Activated CD8-positive, alpha-beta memory T cell treated with anti-CD3 and anti-CD28 coated beads, Interleukin-2, amount 10 ng/mL, durations not matched to agents 7 days and 5 days (primary cell): ENCODE data around the gene DCHS2. TPM values are rescaled to one million over a fixed set of nuclear protein-coding genes. Genes with fewer than 3 reads are reported as not detected.

Experiments
- ATAC-seq: fragments of 150-1000 bp; cut with Tn5 transposase; one replicate; pipeline ENCODE4 v1.10.0; 2021; ENCODE audit warnings: moderate library complexity
- CTCF ChIA-PET: fragments of 350-600 bp; sonication (Branson Sonifier 250); formaldehyde crosslinking; loops from one replicate; lab custom pipeline; 2021; ENCODE audit warnings: antibody characterized with exemption; lab: Charles Lee
- DNase-seq: peaks from one replicate; pipeline ENCODE4 v3.0.0-alpha.2; 2020
- H3K27ac Mint-ChIP-seq: one replicate; pipeline ENCODE4 v1.8.0; 2021; ENCODE audit warnings: mild to moderate bottlenecking, mixed read lengths
- H3K27me3 Mint-ChIP-seq: one replicate; pipeline ENCODE4 v1.8.0; 2021; ENCODE audit warnings: mixed read lengths
- H3K36me3 Mint-ChIP-seq: one replicate; pipeline ENCODE4 v1.8.0; 2021; ENCODE audit warnings: mild to moderate bottlenecking, mixed read lengths
- H3K4me1 Mint-ChIP-seq: one replicate; pipeline ENCODE4 v1.8.0; 2021; ENCODE audit warnings: mixed read lengths
- H3K4me3 Mint-ChIP-seq: one replicate; pipeline ENCODE4 v1.8.0; 2021; ENCODE audit warnings: mild to moderate bottlenecking, moderate library complexity, mixed read lengths
- H3K9me3 Mint-ChIP-seq: one replicate; pipeline ENCODE4 v1.8.0; 2022; ENCODE audit warnings: low read depth, mixed read lengths
- total RNA-seq, 2 experiments: library from RNA; stranded (reverse); gene quantifications; one replicate each; pipeline ENCODE4 v1.2.3, GENCODE V29; 2021

DCHS2 gene
- total RNA-seq, 2 experiments from 2014 or later: not detected

DNA sequence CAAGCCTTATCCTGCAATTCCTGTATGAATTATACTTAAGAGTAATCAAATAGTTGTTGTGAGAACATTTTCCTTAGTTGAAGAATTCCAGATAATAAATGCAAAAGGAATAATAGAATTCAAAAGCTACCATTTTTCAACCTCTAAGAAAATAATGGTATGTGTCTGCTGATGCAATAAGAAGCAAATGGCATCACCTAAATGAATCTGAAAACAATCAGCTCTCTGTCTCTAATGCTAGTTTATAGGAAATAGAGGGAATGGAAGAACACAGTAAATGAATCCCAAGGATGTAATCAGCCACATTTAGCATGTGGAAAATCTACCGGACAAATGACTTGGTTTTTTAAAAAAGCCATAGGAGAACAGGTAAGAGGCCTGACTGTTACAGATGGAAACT, 115.1 kb downstream of the DCHS2 start:
- H3K4me1 Mint-ChIP-seq: no peaks in the 10 kb centered on the region
- H3K9me3 Mint-ChIP-seq: no peaks in the 10 kb centered on the region
- H3K4me3 Mint-ChIP-seq: no peak overlapping the region
- no peaks in the 10 kb centered on the region for H3K36me3 Mint-ChIP-seq
- peaks cover 3% of the 10 kb centered on the region for H3K27me3 Mint-ChIP-seq
- no peak for ATAC-seq
- H3K27ac Mint-ChIP-seq: no peak overlapping the region
- no peak for DNase-seq
- CTCF ChIA-PET: no interaction called here

DNA sequence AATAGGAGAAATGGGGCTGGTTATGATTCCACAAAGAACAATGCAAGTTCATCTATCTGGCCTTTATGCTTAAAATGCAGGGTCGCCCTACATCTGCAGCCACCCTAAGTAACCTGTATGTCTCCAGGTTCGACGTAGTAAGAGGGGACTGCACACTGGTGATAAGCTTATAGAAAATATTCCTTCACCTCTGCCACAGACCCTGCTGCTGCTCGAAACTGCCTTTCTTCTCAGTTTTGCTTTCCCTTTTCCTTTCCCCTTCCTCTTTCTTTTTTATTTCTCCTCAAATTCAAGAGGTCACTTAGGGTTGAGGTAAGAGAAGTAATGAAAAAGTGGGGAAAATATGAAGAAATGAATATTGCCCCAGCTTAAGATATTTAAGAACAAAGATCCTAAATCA, 123.5 kb downstream of the DCHS2 start:
- peaks cover 3% of the 10 kb centered on the region for H3K4me1 Mint-ChIP-seq
- no peaks in the 10 kb centered on the region for H3K9me3 Mint-ChIP-seq
- no peak overlapping the region for H3K4me3 Mint-ChIP-seq
- CTCF ChIA-PET: no interaction called here
- DNase-seq: no peak
- H3K36me3 Mint-ChIP-seq: no peaks in the 10 kb centered on the region
- H3K27me3 Mint-ChIP-seq: peaks cover 3% of the 10 kb centered on the region
- peak; percentile 27 for ATAC-seq
- H3K27ac Mint-ChIP-seq: no peak overlapping the region

DNA sequence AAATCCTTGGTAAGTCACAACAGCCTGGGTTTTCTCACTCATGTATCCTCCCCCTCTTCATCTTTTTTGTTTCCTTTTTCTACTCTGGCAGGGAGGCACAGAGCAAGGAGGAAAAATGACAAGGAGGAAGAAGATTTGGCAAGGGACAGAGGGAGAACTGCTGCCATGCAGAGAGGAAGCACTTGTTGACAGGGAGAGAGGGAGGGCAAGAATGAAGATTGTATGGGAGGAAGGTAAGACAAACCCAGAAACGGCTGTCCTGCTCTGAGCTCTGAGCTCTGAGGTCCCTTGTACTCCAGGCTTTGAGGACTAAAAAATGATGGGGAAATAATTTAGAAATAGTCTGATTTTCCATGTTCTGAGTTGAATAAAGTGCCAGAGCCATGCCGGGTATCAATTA, 123.9 kb downstream of the DCHS2 start:
- H3K4me1 Mint-ChIP-seq: peaks cover 3% of the 10 kb centered on the region
- DNase-seq (no peak), ATAC-seq (no peak)
- CTCF ChIA-PET: no interaction called here
- H3K36me3 Mint-ChIP-seq: no peaks in the 10 kb centered on the region
- H3K9me3 Mint-ChIP-seq: no peaks in the 10 kb centered on the region
- H3K4me3 Mint-ChIP-seq: peak overlapping the region; percentile 24
- no peak overlapping the region for H3K27ac Mint-ChIP-seq
- peaks cover 3% of the 10 kb centered on the region for H3K27me3 Mint-ChIP-seq

DNA sequence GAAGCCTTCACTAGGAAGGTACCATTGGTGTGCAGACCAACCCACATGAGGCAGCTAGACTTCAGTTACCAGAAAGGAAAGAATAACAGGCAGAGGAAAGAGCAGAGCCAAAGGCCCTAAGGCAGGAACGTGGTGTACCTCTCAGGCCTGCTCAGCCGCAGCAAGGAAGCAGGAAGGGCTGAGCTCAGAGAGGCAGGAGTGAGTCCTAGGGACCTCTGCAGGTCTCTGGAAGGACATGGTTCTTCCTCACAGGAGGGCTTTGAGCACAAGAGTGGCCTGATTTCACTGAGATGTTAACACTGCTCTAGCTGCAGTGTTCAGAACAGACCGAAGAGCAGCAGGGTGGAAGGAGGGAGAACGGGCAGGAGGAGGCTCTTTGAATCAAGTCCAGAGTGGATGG, 124.6 kb downstream of the DCHS2 start:
- ATAC-seq (no peak), DNase-seq (no peak)
- Mint-ChIP-seq H3K27ac (no peak overlapping the region), H3K9me3 (no peaks in the 10 kb centered on the region), H3K36me3 (no peaks in the 10 kb centered on the region), H3K4me3 (no peak overlapping the region), H3K27me3 (peaks cover 1% of the 10 kb centered on the region), H3K4me1 (peaks cover 3% of the 10 kb centered on the region)
- CTCF ChIA-PET: no interaction called here

DNA sequence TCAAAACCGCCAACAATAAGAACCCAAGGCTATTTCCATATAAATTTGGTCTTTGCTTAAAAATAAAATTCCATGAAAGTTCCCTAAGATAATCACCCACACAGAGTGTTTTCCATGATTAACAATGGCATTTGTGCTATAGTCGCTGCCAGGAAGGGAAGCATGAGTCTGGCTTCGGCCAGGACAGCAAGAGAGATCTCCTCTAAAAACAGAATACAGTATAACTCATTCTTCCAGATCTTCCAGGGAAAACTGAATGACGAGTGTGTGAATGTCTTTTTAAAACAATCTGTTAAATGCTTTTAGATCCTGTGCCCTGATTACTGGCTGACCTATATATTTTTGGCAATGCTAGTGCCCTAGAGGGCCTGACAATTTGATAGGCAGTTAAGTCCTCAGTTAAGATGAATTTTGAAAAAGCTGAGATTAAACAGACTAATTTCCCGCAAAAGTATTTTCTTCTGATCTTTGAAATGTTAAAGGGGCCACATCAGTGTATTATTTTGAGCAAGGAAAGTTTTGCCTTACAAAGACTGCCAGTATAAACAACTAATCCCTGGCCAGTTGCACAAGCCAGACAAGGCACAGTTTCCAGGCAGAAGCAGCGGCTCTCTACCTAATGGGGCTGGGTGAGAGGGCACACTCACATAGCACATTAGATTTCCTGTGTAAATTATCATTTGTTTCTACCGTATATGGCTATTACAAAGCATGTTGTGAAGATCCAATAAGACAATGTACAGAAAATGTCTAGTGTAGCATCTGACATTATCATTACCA, 127.3 kb downstream of the DCHS2 start:
- peaks cover 10% of the 10 kb centered on the region for H3K27me3 Mint-ChIP-seq
- ATAC-seq (no peak), DNase-seq (no peak)
- H3K36me3 Mint-ChIP-seq: no peaks in the 10 kb centered on the region
- CTCF ChIA-PET: no interaction called here
- no peak overlapping the region for H3K4me3 Mint-ChIP-seq
- H3K9me3 Mint-ChIP-seq: no peaks in the 10 kb centered on the region
- peaks cover 11% of the 10 kb centered on the region for H3K4me1 Mint-ChIP-seq
- no peak overlapping the region for H3K27ac Mint-ChIP-seq

DNA sequence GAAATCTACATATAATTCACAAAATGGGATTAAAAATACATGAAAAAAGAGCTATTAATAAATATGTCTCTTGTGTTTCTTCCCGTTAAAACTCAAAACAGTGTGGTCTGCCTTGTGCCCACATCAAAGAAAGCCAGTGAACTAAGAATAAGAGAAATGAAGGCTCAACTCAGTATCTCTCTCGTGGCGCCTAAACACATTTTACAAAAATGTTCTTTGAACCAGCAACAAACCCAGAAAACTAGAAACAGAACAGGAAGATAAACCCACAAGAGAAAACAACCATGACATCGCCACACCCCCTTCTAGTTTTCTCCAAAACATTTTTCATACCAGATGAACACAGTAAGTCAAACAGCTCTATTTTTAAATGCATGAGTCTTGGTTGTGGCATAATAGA, 130.1 kb downstream of the DCHS2 start:
- Mint-ChIP-seq H3K4me3 (no peak overlapping the region), H3K4me1 (peaks cover 8% of the 10 kb centered on the region), H3K27me3 (peaks cover 15% of the 10 kb centered on the region), H3K27ac (no peak overlapping the region), H3K36me3 (no peaks in the 10 kb centered on the region), H3K9me3 (no peaks in the 10 kb centered on the region)
- CTCF ChIA-PET: no interaction called here
- ATAC-seq: no peak
- no peak for DNase-seq

DNA sequence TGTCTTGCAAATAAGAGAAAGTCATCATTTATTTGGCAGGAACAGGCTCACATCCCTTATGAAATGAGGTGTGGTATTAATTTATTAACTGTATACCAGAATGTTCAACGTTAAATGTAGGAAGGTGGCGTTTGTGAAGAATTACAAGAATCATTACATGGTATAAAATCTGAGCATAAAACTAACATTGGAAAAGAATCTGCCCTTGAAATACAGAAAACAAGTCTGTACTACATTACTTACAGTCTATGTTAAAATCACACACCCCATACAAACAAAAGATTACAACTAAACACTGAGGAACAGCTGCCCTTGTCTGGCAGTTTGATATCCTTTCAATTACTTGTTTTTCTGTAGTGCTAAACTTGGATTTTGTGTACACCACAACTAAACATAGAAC, 131.1 kb downstream of the DCHS2 start:
- Mint-ChIP-seq H3K36me3 (no peaks in the 10 kb centered on the region), H3K27me3 (peaks cover 15% of the 10 kb centered on the region), H3K9me3 (no peaks in the 10 kb centered on the region), H3K4me1 (peaks cover 8% of the 10 kb centered on the region), H3K4me3 (no peak overlapping the region), H3K27ac (no peak overlapping the region)
- ATAC-seq (no peak), DNase-seq (no peak)
- CTCF ChIA-PET: no interaction called here

DNA sequence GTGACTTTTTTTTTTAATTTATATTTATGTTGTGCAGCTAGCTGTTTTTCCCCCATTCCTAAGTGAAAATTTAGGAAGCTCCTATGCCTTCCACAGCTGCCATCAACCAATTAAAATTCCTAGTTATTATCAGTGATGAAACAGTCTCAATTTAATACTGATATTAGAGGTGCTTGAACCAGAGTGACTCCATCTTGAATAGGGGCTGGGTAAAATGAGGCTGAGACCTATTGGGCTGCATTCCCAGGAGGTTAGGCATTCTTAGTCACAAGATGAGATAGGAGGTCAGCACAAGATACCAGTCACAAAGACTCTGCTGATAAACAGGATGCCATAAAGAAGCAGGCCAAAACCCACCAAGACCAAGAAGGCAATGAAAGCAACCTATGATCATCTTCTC, 136.7 kb downstream of the DCHS2 start:
- Mint-ChIP-seq H3K4me3 (no peak overlapping the region), H3K36me3 (no peaks in the 10 kb centered on the region), H3K27ac (no peak overlapping the region), H3K9me3 (no peaks in the 10 kb centered on the region), H3K4me1 (no peaks in the 10 kb centered on the region), H3K27me3 (peaks cover 4% of the 10 kb centered on the region)
- CTCF ChIA-PET: no interaction called here
- no peak for DNase-seq
- ATAC-seq: no peak

DNA sequence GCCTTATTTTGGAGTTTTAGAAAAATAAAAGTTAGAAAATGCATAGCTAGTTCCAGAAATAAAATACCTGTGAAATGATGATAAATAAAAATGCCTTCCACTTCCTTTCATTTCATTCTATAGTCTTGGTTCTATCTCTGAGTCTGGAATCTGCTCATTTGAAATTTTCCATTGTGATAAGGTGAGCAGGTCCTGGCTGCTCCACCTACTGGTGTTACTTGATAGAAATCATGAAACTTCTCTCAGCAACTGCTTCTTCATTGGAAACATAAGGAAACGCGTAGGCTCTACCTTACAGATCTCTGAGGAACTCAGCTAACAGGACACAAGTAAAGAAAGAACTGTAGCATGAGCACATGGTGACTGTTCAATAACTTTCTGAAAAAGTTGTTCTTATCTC, 141.8 kb downstream of the DCHS2 start:
- peaks cover 2% of the 10 kb centered on the region for H3K27me3 Mint-ChIP-seq
- H3K9me3 Mint-ChIP-seq: no peaks in the 10 kb centered on the region
- H3K4me1 Mint-ChIP-seq: no peaks in the 10 kb centered on the region
- no peaks in the 10 kb centered on the region for H3K36me3 Mint-ChIP-seq
- DNase-seq (no peak), ATAC-seq (no peak)
- CTCF ChIA-PET: no interaction called here
- no peak overlapping the region for H3K4me3 Mint-ChIP-seq
- no peak overlapping the region for H3K27ac Mint-ChIP-seq

DNA sequence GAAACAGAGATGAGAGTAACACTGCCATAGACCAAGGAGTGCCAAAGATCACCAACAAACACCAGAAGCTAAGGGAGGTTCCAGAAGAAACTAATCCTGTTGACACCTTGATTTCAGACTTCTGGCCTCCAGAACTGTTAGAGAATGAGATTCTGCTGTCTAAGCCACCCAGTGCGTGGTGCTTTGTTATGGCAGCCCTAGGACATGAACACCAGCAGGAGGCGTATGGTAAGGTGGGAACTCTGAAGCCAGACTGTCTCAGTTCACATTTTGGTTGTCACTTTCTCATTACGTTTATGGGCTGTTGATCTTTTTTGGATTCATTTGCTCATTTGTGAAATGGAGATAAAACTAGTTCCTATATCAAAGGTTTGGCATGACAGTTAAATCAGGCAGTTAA, 142.9 kb downstream of the DCHS2 start:
- H3K4me3 Mint-ChIP-seq: no peak overlapping the region
- no peaks in the 10 kb centered on the region for H3K4me1 Mint-ChIP-seq
- ATAC-seq (no peak), DNase-seq (no peak)
- no peaks in the 10 kb centered on the region for H3K36me3 Mint-ChIP-seq
- peaks cover 2% of the 10 kb centered on the region for H3K27me3 Mint-ChIP-seq
- CTCF ChIA-PET: no interaction called here
- no peak overlapping the region for H3K27ac Mint-ChIP-seq
- no peaks in the 10 kb centered on the region for H3K9me3 Mint-ChIP-seq

DNA sequence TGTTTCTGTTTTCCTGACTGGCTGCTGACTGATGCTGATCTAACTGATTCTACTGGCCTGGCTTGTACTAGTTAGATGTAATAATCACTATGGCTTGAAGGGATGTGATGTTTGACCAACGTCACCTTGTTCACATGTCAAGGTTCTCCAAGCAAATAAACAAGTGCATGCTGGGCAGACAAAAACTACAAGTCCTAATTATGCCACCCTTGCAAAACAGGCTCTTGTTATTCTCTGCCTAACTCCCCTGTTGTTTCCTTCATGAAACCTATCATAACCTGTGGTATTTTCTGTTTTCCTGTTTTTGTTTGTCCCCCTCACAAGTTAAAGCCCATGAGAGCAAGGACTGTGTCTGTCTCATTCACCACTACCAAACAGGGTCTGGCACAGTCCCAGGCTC, 146.2 kb downstream of the DCHS2 start:
- no peak overlapping the region for H3K4me3 Mint-ChIP-seq
- H3K27ac Mint-ChIP-seq: no peak overlapping the region
- no peaks in the 10 kb centered on the region for H3K4me1 Mint-ChIP-seq
- no peak for DNase-seq
- no peak for ATAC-seq
- no peaks in the 10 kb centered on the region for H3K9me3 Mint-ChIP-seq
- no peaks in the 10 kb centered on the region for H3K36me3 Mint-ChIP-seq
- peaks cover 2% of the 10 kb centered on the region for H3K27me3 Mint-ChIP-seq
- CTCF ChIA-PET: no interaction called here

DNA sequence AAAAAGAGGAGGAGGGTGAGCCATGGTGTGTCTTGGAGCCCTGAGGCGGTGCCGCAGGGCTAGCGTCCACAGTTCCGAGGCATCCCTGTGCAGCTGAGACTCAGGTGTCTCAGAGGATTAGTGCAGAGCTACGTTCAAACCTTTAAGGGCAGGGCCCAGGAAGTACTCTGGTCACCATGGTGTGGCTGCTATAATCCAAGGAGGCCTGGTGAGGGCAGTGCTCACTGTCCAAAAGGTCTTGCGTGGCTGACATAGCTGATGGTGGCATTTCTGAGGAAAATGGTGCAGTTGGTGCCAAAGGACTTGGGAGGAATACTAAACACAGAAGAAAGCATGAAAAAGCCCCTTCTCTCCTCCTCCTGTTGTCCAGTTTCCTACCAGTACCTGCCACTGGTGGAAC, 146.9 kb downstream of the DCHS2 start:
- DNase-seq: no peak
- no peaks in the 10 kb centered on the region for H3K9me3 Mint-ChIP-seq
- CTCF ChIA-PET: no interaction called here
- H3K36me3 Mint-ChIP-seq: no peaks in the 10 kb centered on the region
- peaks cover 2% of the 10 kb centered on the region for H3K27me3 Mint-ChIP-seq
- H3K4me1 Mint-ChIP-seq: no peaks in the 10 kb centered on the region
- no peak overlapping the region for H3K27ac Mint-ChIP-seq
- no peak for ATAC-seq
- no peak overlapping the region for H3K4me3 Mint-ChIP-seq

DNA sequence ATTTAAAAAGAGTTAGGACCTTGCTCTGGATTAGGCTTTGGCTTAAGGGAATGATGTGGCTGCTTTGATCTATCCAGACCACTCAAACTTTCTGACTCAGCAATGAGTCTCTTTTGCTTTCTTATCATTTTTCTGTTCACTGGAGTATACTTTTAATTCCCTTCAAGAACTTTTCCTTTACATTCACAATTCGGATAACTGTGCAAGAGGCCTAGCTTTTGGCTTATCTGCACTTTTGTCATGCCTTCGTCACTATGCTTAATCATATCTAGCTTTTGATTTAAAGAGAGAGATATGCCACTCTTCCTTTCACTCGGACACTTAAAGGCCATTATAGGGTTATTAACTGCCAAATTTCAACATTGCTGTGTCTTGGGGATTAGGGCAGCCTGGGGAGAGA, 147.9 kb downstream of the DCHS2 start:
- CTCF ChIA-PET: no interaction called here
- Mint-ChIP-seq H3K4me1 (no peaks in the 10 kb centered on the region), H3K27me3 (peaks cover 2% of the 10 kb centered on the region), H3K36me3 (no peaks in the 10 kb centered on the region), H3K27ac (no peak overlapping the region), H3K9me3 (no peaks in the 10 kb centered on the region), H3K4me3 (no peak overlapping the region)
- DNase-seq (no peak), ATAC-seq (no peak)

DNA sequence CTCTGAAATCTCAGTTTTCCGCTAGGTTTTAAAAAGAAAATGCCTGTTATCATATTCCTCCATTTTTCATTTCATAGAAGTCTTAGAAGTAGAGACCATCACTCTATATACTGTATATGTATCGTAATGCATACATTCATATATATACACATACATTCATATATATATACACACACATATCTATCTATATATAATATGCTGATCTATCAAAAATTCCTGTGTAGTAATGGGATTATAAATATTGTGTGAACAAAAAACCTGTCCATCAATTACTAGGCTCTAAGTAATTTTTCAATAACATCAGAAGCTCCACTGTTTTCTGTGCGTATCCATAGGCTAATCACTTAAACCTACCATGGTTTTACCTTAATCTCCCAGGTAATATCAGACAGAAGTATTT, 150.2 kb downstream of the DCHS2 start:
- no peaks in the 10 kb centered on the region for H3K4me1 Mint-ChIP-seq
- CTCF ChIA-PET: no interaction called here

DNA sequence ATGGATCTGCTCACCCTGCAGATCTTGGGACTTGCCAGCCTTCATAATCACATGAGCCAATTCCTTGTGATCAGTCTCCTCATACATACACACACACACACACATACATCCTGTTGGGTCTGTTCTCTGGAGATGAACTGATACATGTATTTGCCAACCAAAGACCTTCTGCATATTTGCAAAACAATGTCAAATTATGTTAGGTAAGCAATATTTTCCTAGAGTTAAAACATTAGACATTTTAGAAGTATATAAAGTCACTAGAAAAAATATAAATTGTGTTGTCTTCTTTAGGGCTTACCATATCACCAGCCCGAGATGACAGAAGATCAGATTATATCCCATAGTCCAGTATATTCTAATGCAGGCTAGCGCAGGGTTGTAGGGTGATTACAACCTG, 156.0 kb downstream of the DCHS2 start:
- no peaks in the 10 kb centered on the region for H3K9me3 Mint-ChIP-seq
- ATAC-seq (no peak), DNase-seq (no peak)
- CTCF ChIA-PET: no interaction called here
- no peak overlapping the region for H3K4me3 Mint-ChIP-seq
- H3K4me1 Mint-ChIP-seq: peaks cover 6% of the 10 kb centered on the region
- peaks cover 24% of the 10 kb centered on the region for H3K27me3 Mint-ChIP-seq
- no peaks in the 10 kb centered on the region for H3K36me3 Mint-ChIP-seq
- H3K27ac Mint-ChIP-seq: no peak overlapping the region

More for the DNA sequence above, 150.2 kb downstream of the DCHS2 start:
- Mint-ChIP-seq H3K36me3 (no peaks in the 10 kb centered on the region), H3K9me3 (no peaks in the 10 kb centered on the region), H3K27ac (no peak overlapping the region), H3K4me3 (no peak overlapping the region), H3K27me3 (peaks cover 4% of the 10 kb centered on the region)
- DNase-seq (no peak), ATAC-seq (no peak)
